GM23248 (cell line): ENCODE data around the gene TMEM187. TPM values are rescaled to one million over a fixed set of nuclear protein-coding genes. Genes with fewer than 3 reads are reported as not detected.

ENCODE experiments used
- DNase-seq: peaks from one replicate; pipeline ENCODE4 v3.0.0-alpha.2; 2015
- H2AFZ ChIP-seq: fragments of 200-600 bp; sonication (generic); 2 replicates; pipeline ENCODE4 v1.6.1; 2016; ENCODE audit warnings: antibody characterized with exemption
- H3F3A ChIP-seq: fragments of 200-600 bp; sonication (generic); 2 replicates; pipeline ENCODE4 v1.6.1; 2016; ENCODE audit warnings: mild to moderate bottlenecking, antibody characterized with exemption, mixed run types; ENCODE audit not compliant: insufficient read depth
- H3K27ac ChIP-seq: fragments of 200-600 bp; sonication (generic); 2 replicates; pipeline ENCODE4 v1.5.1; 2016; ENCODE audit warnings: mild to moderate bottlenecking
- H3K27me3 ChIP-seq: fragments of 200-600 bp; sonication (generic); replicated peaks from 2 replicates; pipeline ENCODE4 v1.6.1; 2016; ENCODE audit warnings: mild to moderate bottlenecking; ENCODE audit not compliant: insufficient read depth
- H3K36me3 ChIP-seq: fragments of 200-600 bp; sonication (generic); 2 replicates; pipeline ENCODE4 v1.6.1; 2016; ENCODE audit warnings: low read depth, mild to moderate bottlenecking
- H3K4me1 ChIP-seq: fragments of 200-600 bp; sonication (generic); 2 replicates; pipeline ENCODE4 v1.6.1; 2016; ENCODE audit warnings: mild to moderate bottlenecking; ENCODE audit not compliant: insufficient read depth
- H3K4me2 ChIP-seq: fragments of 200-600 bp; sonication (generic); one replicate; pipeline ENCODE4 v1.6.1; 2016; ENCODE audit warnings: mild to moderate bottlenecking; ENCODE audit not compliant: unreplicated experiment
- H3K4me3 ChIP-seq: fragments of 200-600 bp; sonication (generic); 2 replicates; pipeline ENCODE4 v1.5.1; 2016; ENCODE audit warnings: mild to moderate bottlenecking
- H3K79me2 ChIP-seq: fragments of 200-600 bp; sonication (generic); 2 replicates; pipeline ENCODE4 v1.6.1; 2016; ENCODE audit warnings: mild to moderate bottlenecking; ENCODE audit not compliant: insufficient read depth
- H3K9ac ChIP-seq: fragments of 200-600 bp; sonication (generic); 2 replicates; pipeline ENCODE4 v1.6.1; 2016; ENCODE audit warnings: mild to moderate bottlenecking
- H3K9me2 ChIP-seq: fragments of 200-600 bp; sonication (generic); 2 replicates; pipeline ENCODE4 v1.6.1; 2016; ENCODE audit warnings: mixed run types, mild to moderate bottlenecking, moderate library complexity; ENCODE audit not compliant: insufficient read depth
- H3K9me3 ChIP-seq: fragments of 200-600 bp; sonication (generic); one replicate; pipeline ENCODE4 v1.6.1; 2017; ENCODE audit warnings: low read depth
- H4K20me1 ChIP-seq: fragments of 200-600 bp; sonication (generic); 2 replicates; pipeline ENCODE4 v1.6.0; 2016; ENCODE audit not compliant: insufficient read depth
- EZH2 ChIP-seq: fragments of 200-600 bp; sonication (generic); IDR thresholded peaks from 2 replicates; pipeline ENCODE4 v1.6.1; 2018; ENCODE audit warnings: antibody characterized with exemption, mild to moderate bottlenecking; ENCODE audit not compliant: insufficient read depth, poor library complexity, severe bottlenecking
- EZH2phosphoT487 ChIP-seq: fragments of 200-600 bp; sonication (generic); IDR thresholded peaks from 2 replicates; pipeline ENCODE4 v1.6.1; 2018; ENCODE audit warnings: antibody characterized with exemption, moderate library complexity, mild to moderate bottlenecking, low read depth; ENCODE audit not compliant: insufficient read depth
- WGBS, 2 experiments: methylation state at CpG; one replicate each; pipeline ENCODE4 v1.1.6; 2015 to 2017; ENCODE audit warnings: low lambda C conversion rate in 2 of 2, low coverage in 1 of 2; ENCODE audit errors: missing lambda C conversion rate in 2 of 2; 5-methylcytosine and 5-hydroxymethylcytosine counted together
- in situ Hi-C: fragments of 300-500 bp; cut with MboI; formaldehyde crosslinking; loops from 2 replicates; pipeline ENCODE4 v1.15.0; 2020
- polyA plus RNA-seq: library from polyadenylated mRNA; unstranded; fragments of >200 nt; fragmentation: Nextera tagmentation; extraction: Ambion mirVana; gene quantifications from 2 replicates; pipeline ENCODE4 v1.2.1, GENCODE V29; 2016
- total RNA-seq: library from RNA; depleted of rRNA; stranded (reverse); fragments of >200 nt; shearing (Covaris generic); gene quantifications from 2 replicates; pipeline ENCODE4 v1.2.3, GENCODE V29; 2014

TMEM187 gene
- total and polyA plus RNA-seq, 2 experiments from 2014 or later: 7.6 to 8.5 TPM

DNA sequence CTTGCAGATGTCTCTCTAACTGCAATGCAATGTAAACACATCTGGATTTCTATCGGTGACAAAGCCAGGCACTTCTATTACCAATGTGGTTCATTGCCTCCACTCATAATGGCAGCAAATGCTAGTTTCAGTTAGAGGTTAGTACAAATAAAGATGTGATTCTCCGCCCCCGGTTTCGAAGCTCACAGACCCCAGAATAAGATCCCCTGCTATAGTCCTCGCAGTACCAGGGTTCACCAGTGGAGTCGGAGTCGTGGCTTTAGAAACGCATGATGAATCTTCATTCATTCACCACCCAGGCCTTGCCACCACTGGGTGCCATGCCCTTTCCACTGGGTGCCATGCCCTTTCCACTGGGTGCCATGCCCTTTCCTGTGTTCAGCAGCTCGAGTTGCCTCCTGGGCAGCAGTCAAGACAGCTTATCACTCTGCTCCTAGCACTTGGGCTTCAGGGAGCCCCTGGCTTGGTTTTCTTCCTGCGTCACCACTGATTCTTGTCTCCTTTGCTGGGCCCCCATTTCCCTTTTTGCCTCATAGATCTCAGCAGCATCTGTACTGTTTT lies 34.2 kb upstream of the TMEM187 start:
- no peaks in the 10 kb centered on the region for H3K36me3 ChIP-seq
- H3K4me1 ChIP-seq: no peaks in the 10 kb centered on the region
- no peaks in the 10 kb centered on the region for H3K9me3 ChIP-seq
- no peaks in the 10 kb centered on the region for H3K9me2 ChIP-seq
- H3K9ac ChIP-seq: no peak overlapping the region
- no peak overlapping the region for H3K27ac ChIP-seq
- 83 to 96% methylated on average over 8 to 10 of the region's 10 CpGs for WGBS, 2 experiments
- in situ Hi-C loops: loop anchor here (10.0 kb wide), 1 partner anchor 184 kb away; no protein-coding TSS in a partner anchor
- peaks cover 14% of the 10 kb centered on the region for H3K79me2 ChIP-seq
- no peaks in the 10 kb centered on the region for H4K20me1 ChIP-seq
- TF ChIP-seq EZH2 (no peak), EZH2phosphoT487 (no peak)
- no peaks in the 10 kb centered on the region for H3F3A ChIP-seq
- no peak overlapping the region for H3K4me2 ChIP-seq
- H2AFZ ChIP-seq: no peak overlapping the region
- no peak overlapping the region for H3K4me3 ChIP-seq
- no peak for DNase-seq
- no peaks in the 10 kb centered on the region for H3K27me3 ChIP-seq

DNA sequence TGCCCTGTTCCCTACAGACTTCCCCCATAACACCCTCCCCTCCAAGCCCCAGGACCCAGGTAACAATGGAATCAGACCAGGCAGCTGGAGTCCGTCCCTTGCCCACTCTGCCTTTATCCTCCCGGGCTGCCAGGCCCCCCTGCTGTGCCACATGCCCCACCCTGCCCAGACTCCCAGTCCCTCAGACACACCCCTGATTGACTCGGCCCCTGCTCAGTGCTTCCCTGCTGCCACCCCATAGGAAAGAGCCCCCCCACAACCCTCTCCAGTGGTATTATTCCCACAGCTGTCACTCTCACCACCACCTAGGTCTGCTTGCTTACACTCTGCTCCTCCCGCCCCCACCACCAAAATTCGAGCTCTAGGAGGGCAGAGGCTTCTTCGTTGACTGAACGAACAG lies 33.0 kb upstream of the TMEM187 start:
- no peaks in the 10 kb centered on the region for H3K4me1 ChIP-seq
- no peak for DNase-seq
- H3K27ac ChIP-seq: no peak overlapping the region
- H4K20me1 ChIP-seq: no peaks in the 10 kb centered on the region
- no peaks in the 10 kb centered on the region for H3K9me2 ChIP-seq
- no peak overlapping the region for H2AFZ ChIP-seq
- in situ Hi-C loops: loop anchor here (10.0 kb wide), 1 partner anchor 185 kb away; no protein-coding TSS in a partner anchor
- H3F3A ChIP-seq: no peaks in the 10 kb centered on the region
- peaks cover 2% of the 10 kb centered on the region for H3K79me2 ChIP-seq
- H3K27me3 ChIP-seq: no peaks in the 10 kb centered on the region
- H3K9me3 ChIP-seq: no peaks in the 10 kb centered on the region
- no peaks in the 10 kb centered on the region for H3K36me3 ChIP-seq
- TF ChIP-seq EZH2phosphoT487: no peak
- no peak for TF ChIP-seq EZH2
- WGBS, 2 experiments: 68 to 76% methylated on average over 4 to 6 of the region's 7 CpGs
- no peak overlapping the region for H3K4me3 ChIP-seq
- no peak overlapping the region for H3K9ac ChIP-seq
- H3K4me2 ChIP-seq: no peak overlapping the region

DNA sequence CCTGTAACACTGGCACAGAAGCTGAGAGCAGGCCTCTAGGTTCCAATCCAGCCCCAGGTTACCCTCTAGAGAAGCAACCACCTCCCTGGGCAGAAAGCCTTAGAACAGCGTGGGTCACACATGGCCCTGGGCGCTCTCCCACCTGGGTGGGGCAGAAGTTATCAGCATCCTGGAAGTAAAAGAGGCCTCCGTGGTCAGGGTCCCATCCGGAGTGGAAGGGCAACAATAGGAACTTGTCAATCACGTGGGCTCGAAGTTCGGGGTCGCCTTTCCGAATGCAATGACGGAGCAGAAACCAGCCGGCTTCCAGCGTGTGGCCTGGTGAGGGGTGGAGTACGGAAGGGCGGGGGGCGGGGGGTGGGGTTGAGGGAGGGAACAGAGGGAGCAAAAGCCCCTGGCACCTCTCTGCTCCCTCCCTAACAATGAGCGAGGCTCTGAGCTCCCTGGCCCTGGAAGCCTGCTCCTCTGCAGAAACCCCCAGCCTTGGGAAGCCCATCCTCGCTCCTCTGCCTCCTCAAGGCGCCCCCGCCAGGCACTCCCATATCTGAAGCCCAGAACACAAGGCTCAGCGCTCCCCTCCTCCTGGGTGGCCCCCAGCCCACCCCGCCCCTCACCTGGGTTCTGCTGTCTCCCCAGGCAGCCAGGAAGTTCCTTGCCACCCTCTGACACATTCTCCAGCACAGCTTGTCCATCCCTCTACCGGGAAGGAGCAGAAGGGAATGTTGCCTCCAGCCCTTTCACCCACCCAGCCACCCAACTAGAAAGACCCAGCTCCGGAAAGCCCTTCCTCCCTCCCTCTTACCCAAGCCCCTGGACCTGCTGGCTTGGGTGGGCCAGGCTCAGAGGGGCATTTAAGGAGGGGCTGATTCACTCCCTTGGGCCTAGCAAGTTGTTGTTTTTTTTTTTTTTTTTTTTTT lies 31.0 kb upstream of the TMEM187 start:
- H3F3A ChIP-seq: no peaks in the 10 kb centered on the region
- no peaks in the 10 kb centered on the region for H3K27me3 ChIP-seq
- no peak overlapping the region for H3K4me2 ChIP-seq
- WGBS, 2 experiments: 69 to 76% methylated on average over 7 to 21 of the region's 23 CpGs
- no peak overlapping the region for H2AFZ ChIP-seq
- H3K27ac ChIP-seq: no peak overlapping the region
- no peak overlapping the region for H3K4me3 ChIP-seq
- H3K36me3 ChIP-seq: no peaks in the 10 kb centered on the region
- H3K9ac ChIP-seq: no peak overlapping the region
- H3K4me1 ChIP-seq: no peaks in the 10 kb centered on the region
- in situ Hi-C loops: no loop called here
- H3K79me2 ChIP-seq: no peaks in the 10 kb centered on the region
- H3K9me3 ChIP-seq: no peaks in the 10 kb centered on the region
- no peaks in the 10 kb centered on the region for H4K20me1 ChIP-seq
- TF ChIP-seq EZH2phosphoT487 (no peak), EZH2 (no peak)
- no peaks in the 10 kb centered on the region for H3K9me2 ChIP-seq
- no peak for DNase-seq

DNA sequence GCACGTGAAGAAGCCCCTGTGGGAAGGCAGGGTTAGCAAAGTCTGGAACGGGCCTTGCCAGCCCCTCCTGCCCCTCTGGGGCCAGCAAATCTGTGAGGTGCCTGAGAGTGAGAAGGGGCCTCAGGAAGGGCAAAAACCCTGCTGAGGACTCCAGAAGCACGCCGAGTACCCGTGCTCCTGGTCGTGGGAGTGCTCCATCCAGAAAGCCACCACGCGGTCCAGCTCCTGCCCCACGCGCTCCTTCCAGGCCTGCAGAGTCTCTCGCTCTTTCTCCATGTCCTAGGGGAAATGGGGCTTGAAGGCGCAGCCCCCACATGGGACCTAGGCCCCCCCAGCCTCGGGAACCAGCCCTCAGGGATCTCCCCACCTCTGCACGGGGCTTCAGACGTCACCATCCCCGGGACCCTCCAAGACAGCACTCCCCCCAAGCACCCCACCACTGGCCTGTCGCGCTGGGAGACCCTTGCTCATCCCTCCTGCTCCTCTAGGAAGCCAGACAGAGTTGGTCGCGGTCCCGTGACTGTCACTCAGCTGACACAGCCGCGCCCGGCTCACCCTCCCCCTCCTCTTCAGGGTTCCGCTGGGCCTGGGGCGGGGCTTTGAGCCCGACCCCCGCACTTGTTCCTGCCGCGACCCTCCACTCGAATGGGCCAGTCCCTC lies 28.3 kb upstream of the TMEM187 start, which contains the start of gene RENBP:
Gene RENBP, minus strand, starts transcription at position 504 of the 660 bp plus-strand sequence. Its CDS starts 33 bp downstream, at position 471.
- in situ Hi-C loops: no loop called here

More for the DNA sequence above, 28.3 kb upstream of the TMEM187 start, which contains the start of gene RENBP:
- H3K36me3 ChIP-seq: no peaks in the 10 kb centered on the region; the same call in 1 of the 2 replicates
- no peaks in the 10 kb centered on the region for H3K4me1 ChIP-seq
- no peak within 1 kb of the TSS for H3K27ac ChIP-seq
- H3F3A ChIP-seq: no peaks in the 10 kb centered on the region
- H3K79me2 ChIP-seq: no peaks in the 10 kb centered on the region
- no peak within 1 kb of the TSS for H3K9ac ChIP-seq
- 8 to 24% methylated on average over 8 to 9 of the region's 31 CpGs for WGBS, 2 experiments
- no peak for TF ChIP-seq EZH2
- no peak for TF ChIP-seq EZH2phosphoT487
- no peaks in the 10 kb centered on the region for H3K9me2 ChIP-seq
- H4K20me1 ChIP-seq: no peaks in the 10 kb centered on the region
- no peaks in the 10 kb centered on the region for H3K9me3 ChIP-seq
- H3K4me2 ChIP-seq: no peak within 1 kb of the TSS
- no peak within 1 kb of the TSS for H2AFZ ChIP-seq
- H3K4me3 ChIP-seq: no peak within 1 kb of the TSS
- no peaks in the 10 kb centered on the region for H3K27me3 ChIP-seq
- DNase-seq: no peak
